HL-60/S4 (cell line): Measurements from ENCODE around the gene TECTB.

ENCODE experiments used
- in situ Hi-C: fragments of 300-500 bp; cut with MboI; formaldehyde crosslinking; loops from 2 replicates; pipeline ENCODE4 v1.14.3; 2022; ENCODE audit warnings: low sequenced_read_pairs

TECTB gene

GRCh38 chr10:112344261-112344660 is 61.1 kb downstream of the TECTB start:
- in situ Hi-C loops = no loop called here

GRCh38 chr10:112345202-112345601 is 62.0 kb downstream of the TECTB start:
- in situ Hi-C loops = no loop called here

- in situ Hi-C loops = no loop called here
These were observed 62.5 kb downstream of the TECTB start for GRCh38 chr10:112345743-112346142.

- in situ Hi-C loops = no loop called here
These were observed 63.6 kb downstream of the TECTB start for GRCh38 chr10:112346774-112347173.

GRCh38 chr10:112347709-112348671 is 64.8 kb downstream of the TECTB start:
- in situ Hi-C loops = no loop called here

GRCh38 chr10:112348759-112349158 is 65.6 kb downstream of the TECTB start:
- in situ Hi-C loops = no loop called here

- in situ Hi-C loops = no loop called here
These were observed 66.4 kb downstream of the TECTB start for GRCh38 chr10:112349521-112350085.

- in situ Hi-C loops = no loop called here
These were observed 67.9 kb downstream of the TECTB start for GRCh38 chr10:112351146-112351545.

GRCh38 chr10:112352044-112352443 is 68.8 kb downstream of the TECTB start:
- in situ Hi-C loops = no loop called here

GRCh38 chr10:112353046-112353445 is 69.8 kb downstream of the TECTB start:
- in situ Hi-C loops = no loop called here
